VCaP (cell line): ENCODE data around the gene ACTL7B.
A peak's percentile ranks its signal among the peaks of the same experiment; 100 is the strongest.
"Not testable (repeated sequence)": the region's sequence is repeated elsewhere in the genome, so short reads cannot be mapped to it uniquely, and the experiment has no call there.

Experiments used
- H3K27ac ChIP-seq: fragments of 450-650 bp; 2 replicates; pipeline ENCODE4 v1.5.1; 2017
- CTCF ChIP-seq: fragments of 450-650 bp; conservative IDR thresholded peaks from 2 replicates; pipeline ENCODE4 v1.5.1; 2017; ENCODE audit warnings: mild to moderate bottlenecking, moderate library complexity

Gene ACTL7B

GRCh38 chr9:108850293-108850897, 5.4 kb downstream of the ACTL7B start:
- H3K27ac ChIP-seq: no peak overlapping the region
- TF ChIP-seq CTCF: peak; percentile 91

GRCh38 chr9:108848296-108848695, 7.5 kb downstream of the ACTL7B start:
- not testable (repeated sequence) for H3K27ac ChIP-seq

GRCh38 chr9:108845947-108846346, 9.8 kb downstream of the ACTL7B start:
- no peak overlapping the region for H3K27ac ChIP-seq
- no peak for TF ChIP-seq CTCF

GRCh38 chr9:108845507-108845906, 10.3 kb downstream of the ACTL7B start:
- no peak for TF ChIP-seq CTCF
- H3K27ac ChIP-seq: no peak overlapping the region

- no peak for TF ChIP-seq CTCF
- H3K27ac ChIP-seq: no peak overlapping the region
Observed at GRCh38 chr9:108844856-108845255, 10.9 kb downstream of the ACTL7B start.

GRCh38 chr9:108844391-108844790, 11.4 kb downstream of the ACTL7B start:
- no peak for TF ChIP-seq CTCF
- no peak overlapping the region for H3K27ac ChIP-seq

GRCh38 chr9:108842610-108843295, 13.0 kb downstream of the ACTL7B start:
- no peak for TF ChIP-seq CTCF
- no peak overlapping the region for H3K27ac ChIP-seq

- not testable (repeated sequence) for H3K27ac ChIP-seq
Observed at GRCh38 chr9:108839561-108839960, 16.2 kb downstream of the ACTL7B start.
